Neuronal stem cell (in vitro differentiated cells): ENCODE results near the gene SYNDIG1.

Source experiments
- DNase-seq: peaks from one replicate; pipeline ENCODE4 v3.0.0-alpha.2; 2013; ENCODE audit warnings: low spot score
- H2AFZ ChIP-seq: one replicate; pipeline ENCODE4 v1.6.1; 2013; ENCODE audit warnings: mild to moderate bottlenecking, low read length, inconsistent platforms
- H2AK5ac ChIP-seq: 2 replicates; pipeline ENCODE4 v1.6.1; 2013; ENCODE audit warnings: low read depth, mild to moderate bottlenecking, inconsistent platforms, low read length, moderate library complexity, mixed read lengths
- H2BK120ac ChIP-seq: 2 replicates; pipeline ENCODE4 v1.6.1; 2013; ENCODE audit warnings: low read depth, mild to moderate bottlenecking, inconsistent platforms, low read length, moderate library complexity, mixed read lengths
- H2BK12ac ChIP-seq: one replicate; pipeline ENCODE4 v1.6.1; 2013; ENCODE audit warnings: low read length, inconsistent platforms
- H2BK15ac ChIP-seq: 2 replicates; pipeline ENCODE4 v1.6.1; 2013; ENCODE audit warnings: mild to moderate bottlenecking, low read length, inconsistent platforms, mixed read lengths
- H2BK5ac ChIP-seq: one replicate; pipeline ENCODE4 v1.6.1; 2013; ENCODE audit warnings: inconsistent platforms, mild to moderate bottlenecking, low read length, moderate library complexity
- H3K14ac ChIP-seq: one replicate; pipeline ENCODE4 v1.6.1; 2013; ENCODE audit warnings: low read length, inconsistent platforms
- H3K18ac ChIP-seq: 2 replicates; pipeline ENCODE4 v1.6.1; 2013; ENCODE audit warnings: low read length, inconsistent platforms
- H3K23ac ChIP-seq: 2 replicates; pipeline ENCODE4 v1.6.1; 2013; ENCODE audit warnings: low read depth, mild to moderate bottlenecking, mixed read lengths, low read length, inconsistent platforms; ENCODE audit not compliant: poor library complexity
- H3K27ac ChIP-seq: replicated peaks from 3 replicates; pipeline ENCODE4 v1.5.1; 2013; ENCODE audit warnings: low read length, inconsistent platforms
- H3K27me3 ChIP-seq, 3 experiments: 2 replicates each; pipeline ENCODE4 v1.6.1; 2013; ENCODE audit warnings: low read length in 3 of 3, mild to moderate bottlenecking in 2 of 3, inconsistent platforms in 1 of 3, low read depth in 1 of 3, mixed read lengths in 1 of 3, moderate library complexity in 1 of 3; ENCODE audit not compliant: control insufficient read depth in 3 of 3, insufficient read depth in 3 of 3
- H3K36me3 ChIP-seq, 2 donors: replicated peaks in 1 of 2; 2 replicates each; pipeline ENCODE4 v1.6.1; 2013; ENCODE audit warnings: low read length in 2 of 2; ENCODE audit not compliant: control insufficient read depth in 2 of 2, insufficient read depth in 2 of 2
- H3K4ac ChIP-seq: 2 replicates; pipeline ENCODE4 v1.6.1; 2013; ENCODE audit warnings: inconsistent platforms, mild to moderate bottlenecking, low read length, moderate library complexity
- H3K4me1 ChIP-seq, 2 donors: 1 replicate in 1 of 2; 2 replicates in 1 of 2; pipeline ENCODE4 v1.6.1; 2013; ENCODE audit warnings: low read length in 2 of 2, low read depth in 1 of 2; ENCODE audit not compliant: control insufficient read depth in 2 of 2, insufficient read depth in 1 of 2
- H3K4me2 ChIP-seq: one replicate; pipeline ENCODE4 v1.6.1; 2013; ENCODE audit warnings: mild to moderate bottlenecking, low read length, inconsistent platforms; ENCODE audit not compliant: insufficient read depth, poor library complexity, severe bottlenecking
- H3K4me3 ChIP-seq, 2 donors: 2 replicates each; pipeline ENCODE4 v1.5.1; 2013; ENCODE audit warnings: low read length in 2 of 2, mild to moderate bottlenecking in 2 of 2, inconsistent platforms in 1 of 2, moderate library complexity in 1 of 2
- H3K79me1 ChIP-seq: one replicate; pipeline ENCODE4 v1.6.1; 2013; ENCODE audit warnings: low read depth, mild to moderate bottlenecking, inconsistent platforms, low read length, moderate library complexity
- H3K9ac ChIP-seq: one replicate; pipeline ENCODE4 v1.6.1; 2013; ENCODE audit warnings: mild to moderate bottlenecking, low read depth, low read length, inconsistent platforms; ENCODE audit not compliant: poor library complexity
- H3K9me3 ChIP-seq, 2 donors: replicated peaks in 1 of 2; 2 replicates each; pipeline versions ENCODE3 to v1.6.1; 2013; ENCODE audit warnings: low read length in 2 of 2, mild to moderate bottlenecking in 2 of 2, inconsistent platforms in 1 of 2, low read depth in 1 of 2, mixed read lengths in 1 of 2, moderate library complexity in 1 of 2; ENCODE audit not compliant: control insufficient read depth in 2 of 2, insufficient read depth in 1 of 2
- H4K8ac ChIP-seq: one replicate; pipeline ENCODE4 v1.6.1; 2013; ENCODE audit warnings: low read depth, mild to moderate bottlenecking, inconsistent platforms, low read length, moderate library complexity
- H4K91ac ChIP-seq: one replicate; pipeline ENCODE4 v1.6.1; 2013; ENCODE audit warnings: low read length, low read depth, mild to moderate bottlenecking, inconsistent platforms; ENCODE audit not compliant: poor library complexity
- WGBS, 2 donors: extraction: QIAGEN DNeasy Blood & Tissue Kit; methylation state at CpG; one replicate each; pipeline ENCODE4 v1.1.7; 2013; ENCODE audit warnings: missing lambda C conversion rate in 2 of 2, mixed read lengths in 1 of 2; ENCODE audit not compliant: insufficient read length in 2 of 2, insufficient replicate concordance in 1 of 2; ENCODE audit errors: extremely low coverage in 2 of 2; 5-methylcytosine and 5-hydroxymethylcytosine counted together

SYNDIG1 gene

DNA sequence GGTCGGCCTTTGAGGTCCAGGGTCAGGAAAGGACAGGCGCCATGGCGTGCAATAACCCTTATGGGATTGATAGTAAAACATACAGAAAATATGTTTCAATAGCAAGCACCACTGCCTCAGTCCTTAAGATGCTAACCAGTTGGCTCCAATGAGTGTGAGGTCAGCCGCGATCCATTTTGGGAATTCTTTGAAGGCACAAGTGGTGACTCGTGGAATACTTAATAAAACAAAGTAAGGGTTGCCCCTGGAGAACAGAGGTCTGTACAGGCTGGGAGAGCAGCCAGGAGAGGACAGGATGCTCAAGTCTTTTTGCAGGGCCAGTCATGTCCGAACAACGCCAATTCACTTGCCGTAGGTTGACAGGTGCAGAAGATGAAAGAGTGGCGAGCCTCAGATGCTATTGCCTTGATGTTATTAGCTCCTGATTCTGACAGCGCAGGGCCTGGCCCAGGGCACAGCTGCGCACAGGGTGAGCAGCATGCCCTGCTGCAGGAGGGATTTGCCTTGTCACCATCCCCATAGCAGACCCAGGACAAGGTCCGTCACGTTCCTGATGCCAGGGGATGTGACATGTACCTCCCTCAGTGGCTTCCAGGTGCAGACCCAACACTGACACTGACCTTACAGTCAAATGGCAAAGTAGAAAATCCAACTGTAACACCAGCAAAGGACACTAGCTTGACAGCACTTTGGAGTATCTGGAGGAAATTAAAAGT, 21.8 kb downstream of the SYNDIG1 start:
- Histone ChIP-seq H2BK15ac (no peak overlapping the region), H2AFZ (no peak overlapping the region), H2AK5ac (no peak overlapping the region), H2BK12ac (peak overlapping the region; percentile 76), H3K4me1 (peaks cover 0 to 18% of the 10 kb centered on the region in 2 donors), H2BK5ac (no peak overlapping the region), H4K91ac (peak overlapping the region; percentile 56), H3K27ac (no peak overlapping the region), H3K9ac (no peak overlapping the region), H3K4ac (no peak overlapping the region), H3K23ac (peak overlapping the region; percentile 45), H3K9me3 (peaks cover 0 to 5% of the 10 kb centered on the region in 2 donors), H3K27me3 (no peaks in the 10 kb centered on the region), H2BK120ac (no peak overlapping the region), H3K79me1 (peaks cover 4% of the 10 kb centered on the region), H3K4me2 (no peak overlapping the region), H3K36me3 (peaks cover 0 to 7% of the 10 kb centered on the region in 2 donors), H4K8ac (no peak overlapping the region), H3K14ac (peak overlapping the region; percentile 86), H3K4me3 (no peak overlapping the region), H3K18ac (peak overlapping the region; percentile 42)
- WGBS, 2 donors: no CpG with 5 or more reads among the region's 14 CpGs
- no peak for DNase-seq

DNA sequence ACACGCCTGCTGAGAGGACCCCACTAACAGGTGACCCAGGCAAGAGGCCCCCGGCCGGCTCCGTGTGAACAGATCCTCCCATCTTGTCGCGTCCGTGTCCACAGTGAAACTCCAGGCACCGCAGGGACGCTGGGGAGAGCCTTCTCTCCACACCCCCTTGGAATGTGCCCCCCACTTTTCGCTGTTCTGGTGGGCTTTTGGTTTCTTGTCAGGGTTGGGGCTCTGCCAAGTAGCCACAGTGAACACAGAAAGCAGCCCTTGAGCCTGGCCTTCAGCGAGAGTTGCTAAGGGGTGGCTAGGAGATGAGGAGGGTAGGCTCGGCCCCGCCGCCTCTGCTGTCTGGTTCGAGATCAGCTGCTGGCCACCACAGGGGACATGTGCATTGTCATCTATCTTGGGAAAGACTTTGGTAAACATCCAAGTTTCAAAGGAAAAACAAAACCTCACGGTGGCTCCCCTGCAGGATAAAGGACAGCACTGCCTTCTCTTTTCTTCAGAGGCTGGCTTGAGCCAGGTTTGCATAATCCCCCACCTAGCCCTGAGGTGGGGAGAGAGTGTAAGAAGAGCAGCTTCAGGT, 22.7 kb downstream of the SYNDIG1 start:
- Histone ChIP-seq H3K4me1 (peaks cover 0 to 18% of the 10 kb centered on the region in 2 donors), H3K14ac (no peak overlapping the region), H3K27me3 (no peaks in the 10 kb centered on the region), H2AK5ac (no peak overlapping the region), H3K9me3 (peaks cover 0 to 5% of the 10 kb centered on the region in 2 donors), H3K18ac (peak overlapping the region; percentile 74), H2BK120ac (no peak overlapping the region), H2BK5ac (no peak overlapping the region), H3K79me1 (peaks cover 4% of the 10 kb centered on the region), H3K9ac (no peak overlapping the region), H3K4me2 (no peak overlapping the region), H3K27ac (no peak overlapping the region), H4K91ac (no peak overlapping the region), H4K8ac (no peak overlapping the region), H2BK12ac (no peak overlapping the region), H2BK15ac (no peak overlapping the region), H3K36me3 (peaks cover 0 to 7% of the 10 kb centered on the region in 2 donors), H3K4me3 (no peak overlapping the region), H3K23ac (no peak overlapping the region), H2AFZ (no peak overlapping the region), H3K4ac (no peak overlapping the region)
- no peak for DNase-seq
- no CpG with 5 or more reads among the region's 16 CpGs for WGBS, 2 donors

DNA sequence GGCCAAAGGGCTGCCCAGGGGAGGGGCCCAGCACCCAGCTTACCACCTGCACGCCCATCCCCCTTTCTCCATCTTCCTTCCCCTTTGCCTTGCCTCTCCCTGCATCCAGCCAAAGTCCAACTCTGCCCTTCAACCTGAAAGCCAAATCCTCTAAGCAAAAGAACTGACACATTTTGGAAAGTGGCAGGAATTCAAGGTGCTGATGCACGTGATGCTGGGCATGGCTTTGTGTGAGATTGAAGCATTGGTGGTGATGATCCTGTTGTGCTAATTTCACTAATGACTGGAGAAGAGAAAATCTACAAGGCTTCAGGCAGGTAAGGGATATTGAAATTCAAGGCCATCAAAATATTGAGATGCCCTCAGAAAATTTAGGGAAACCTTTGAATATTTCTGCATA, 23.3 kb downstream of the SYNDIG1 start:
- Histone ChIP-seq H2BK15ac (no peak overlapping the region), H2AFZ (no peak overlapping the region), H3K18ac (no peak overlapping the region), H2BK120ac (no peak overlapping the region), H3K4me1 (peaks cover 0 to 18% of the 10 kb centered on the region in 2 donors), H3K9me3 (peaks cover 0 to 5% of the 10 kb centered on the region in 2 donors), H3K4me3 (no peak overlapping the region), H3K27ac (no peak overlapping the region), H3K4me2 (no peak overlapping the region), H4K8ac (no peak overlapping the region), H2BK12ac (no peak overlapping the region), H3K9ac (no peak overlapping the region), H3K79me1 (peaks cover 3% of the 10 kb centered on the region), H3K23ac (no peak overlapping the region), H4K91ac (no peak overlapping the region), H3K14ac (no peak overlapping the region), H2BK5ac (no peak overlapping the region), H3K36me3 (peaks cover 0 to 7% of the 10 kb centered on the region in 2 donors), H2AK5ac (no peak overlapping the region), H3K4ac (no peak overlapping the region), H3K27me3 (no peaks in the 10 kb centered on the region)
- WGBS, 2 donors: no CpG with 5 or more reads among the region's 2 CpGs
- no peak for DNase-seq

DNA sequence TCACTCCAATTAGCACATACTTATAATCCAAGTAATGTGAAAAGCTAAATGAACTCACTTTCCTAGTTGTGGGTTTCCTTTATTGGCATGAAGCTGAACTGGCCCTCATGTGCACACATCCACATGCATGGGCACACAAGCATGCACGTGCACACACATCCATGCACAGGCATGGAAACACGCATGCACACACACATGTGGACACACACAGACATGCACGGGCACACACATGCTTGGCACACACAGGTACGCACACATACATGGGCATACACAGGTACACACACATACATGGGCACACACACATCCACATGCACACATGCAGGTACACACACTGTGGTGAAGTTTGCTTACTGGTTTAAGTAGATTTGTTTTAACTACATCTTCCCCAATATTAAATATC, 23.8 kb downstream of the SYNDIG1 start:
- Histone ChIP-seq H3K9me3 (peaks cover 0 to 5% of the 10 kb centered on the region in 2 donors), H3K9ac (peak overlapping the region; percentile 78), H2BK120ac (no peak overlapping the region), H3K36me3 (peaks cover 0 to 7% of the 10 kb centered on the region in 2 donors), H3K79me1 (peaks cover 3% of the 10 kb centered on the region), H3K4me1 (peaks cover 0 to 18% of the 10 kb centered on the region in 2 donors), H3K23ac (peak overlapping the region; percentile 50), H3K18ac (peak overlapping the region; percentile 44), H3K27me3 (no peaks in the 10 kb centered on the region), H2AK5ac (no peak overlapping the region), H3K4me2 (no peak overlapping the region), H3K14ac (no peak overlapping the region), H3K27ac (no peak overlapping the region), H4K8ac (no peak overlapping the region), H4K91ac (no peak overlapping the region), H2BK5ac (no peak overlapping the region), H2BK12ac (peak overlapping the region; percentile 63), H3K4me3 (peak overlapping the region in 1 of 2 donors; percentile 53), H2BK15ac (no peak overlapping the region), H3K4ac (no peak overlapping the region), H2AFZ (no peak overlapping the region)
- no peak for DNase-seq
- no CpG with 5 or more reads among the region's 4 CpGs for WGBS, 2 donors
